ENCODE measurements around the gene AK9.

The AK9 gene

GRCh38 chr6:109455437-109456110 is 235.4 kb downstream of the AK9 start, which contains the start of gene MICAL1:
TSS of gene MICAL1 (minus strand) at chr6:109455772. CDS start at chr6:109454196, 1,576 bp downstream.
- peak; percentile 81 to 87 for DNase-seq

- DNase-seq: peak; percentile 77 to 88
These were observed 236.2 kb downstream of the AK9 start for GRCh38 chr6:109454496-109455436.

GRCh38 chr6:109453594-109454495 is 237.2 kb downstream of the AK9 start:
- no peak for DNase-seq

GRCh38 chr6:109453156-109453555 is 237.8 kb downstream of the AK9 start:
- no peak for DNase-seq

- DNase-seq: no peak
These were observed 238.8 kb downstream of the AK9 start for GRCh38 chr6:109452181-109452580.

GRCh38 chr6:109451376-109451775 is 239.6 kb downstream of the AK9 start:
- no peak for DNase-seq

- no peak for DNase-seq
These were observed 240.2 kb downstream of the AK9 start for GRCh38 chr6:109450801-109451200.

- DNase-seq: peak; percentile 34 to 48
These were observed 241.0 kb downstream of the AK9 start for GRCh38 chr6:109449795-109450673.

- DNase-seq: no peak
These were observed 241.8 kb downstream of the AK9 start for GRCh38 chr6:109449064-109449794.

- DNase-seq: no peak
These were observed 242.4 kb downstream of the AK9 start for GRCh38 chr6:109448615-109449014.

- no peak for DNase-seq
These were observed 243.0 kb downstream of the AK9 start for GRCh38 chr6:109447878-109448555.

GRCh38 chr6:109447087-109447486 is 243.9 kb downstream of the AK9 start:
- DNase-seq: no peak

- DNase-seq: no peak
These were observed 244.5 kb downstream of the AK9 start for GRCh38 chr6:109446541-109446940.

- DNase-seq: no peak
These were observed 244.9 kb downstream of the AK9 start for GRCh38 chr6:109446072-109446471.

GRCh38 chr6:109445382-109445781 is 245.6 kb downstream of the AK9 start:
- no peak for DNase-seq

- DNase-seq: no peak
These were observed 247.5 kb downstream of the AK9 start for GRCh38 chr6:109443425-109443950.

Data from CD4-positive, alpha-beta T cell treated with Interleukin-4 for 1 hour (primary cell).